Bronchial epithelial cell (primary cell): ENCODE measurements around the gene MAT2B. TPM values are rescaled to one million over a fixed set of nuclear protein-coding genes. Genes with fewer than 3 reads are reported as not detected.

Experiments
- DNase-seq: peaks from one replicate; pipeline ENCODE4 v3.0.0-alpha.2; 2010; ENCODE audit warnings: low read depth
- FAIRE-seq: peaks from 2 replicates; lab custom pipeline; 2011; peaks lifted over from hg19 to GRCh38; lab: Jason Lieb, UNC
- H3K27me3 ChIP-seq: 2 replicates; pipeline ENCODE4 v1.5.1; 2011; ENCODE audit warnings: low read length; ENCODE audit not compliant: control insufficient read depth, insufficient read depth
- H3K36me3 ChIP-seq: 2 replicates; pipeline ENCODE4 v1.5.1; 2011; ENCODE audit warnings: low read length; ENCODE audit not compliant: control insufficient read depth, insufficient read depth
- H3K4me3 ChIP-seq: 2 replicates; pipeline ENCODE4 v1.5.1; 2011; ENCODE audit warnings: mild to moderate bottlenecking, low read depth, low read length, control low read depth
- total RNA-seq: library from RNA; depleted of rRNA; stranded (reverse); fragments of >200 nt; gene quantifications from 2 replicates; pipeline ENCODE4 v1.2.1, GENCODE V29; 2014
- TF ChIP-seq, protein P1 (sequence below): IDR thresholded peaks from 2 replicates; pipeline ENCODE4 v1.5.1; 2011; ENCODE audit warnings: mild to moderate bottlenecking, moderate library complexity, low read length, control low read depth, inconsistent platforms; ENCODE audit not compliant: insufficient read depth, severe bottlenecking

MAT2B gene
- total RNA-seq, 1 donor from 2014 or later: 71.1 TPM

DNA sequence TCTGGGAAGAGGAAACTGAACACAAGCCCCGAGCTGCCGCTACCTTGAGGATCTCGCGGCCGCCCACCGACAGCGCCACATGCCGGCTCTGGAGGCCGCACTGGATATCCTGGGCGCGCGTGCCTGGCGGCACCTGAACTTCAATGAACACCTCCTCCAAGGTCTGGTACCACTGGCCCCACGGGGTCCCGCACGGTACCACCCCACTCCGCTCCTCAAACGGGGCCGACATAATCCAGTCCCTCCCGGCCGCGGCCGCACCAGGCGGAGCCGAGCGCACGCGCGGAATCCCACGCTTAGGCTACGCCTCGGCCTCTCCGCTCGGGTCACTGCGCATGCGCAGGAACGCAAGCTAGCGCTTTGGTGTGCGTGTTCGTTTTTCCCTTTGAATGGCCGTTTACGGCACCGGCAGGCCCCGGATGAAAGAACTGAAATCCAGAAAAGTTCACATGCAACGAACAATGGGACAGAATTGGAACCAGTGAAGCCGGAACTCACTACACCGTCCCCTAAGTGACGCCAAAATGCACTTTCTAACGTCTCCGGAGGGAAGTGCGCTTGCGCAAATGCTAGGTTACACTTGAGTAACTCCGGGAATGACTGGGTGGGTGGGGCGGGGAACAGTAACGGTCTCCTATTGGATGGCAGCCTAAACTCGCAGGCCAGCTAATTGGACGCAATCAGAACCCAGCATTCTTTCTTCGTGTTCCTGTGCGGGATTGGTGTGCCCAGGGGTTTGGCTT is 45.4 kb upstream of the MAT2B start, which contains the start of gene NUDCD2:
Gene NUDCD2 (minus strand): TSS at position 284 of the 743 bp plus-strand sequence. CDS start 52 bp downstream, at position 232.
- DNase-seq (peak; percentile 96), FAIRE-seq (no peak)
- TF ChIP-seq, protein P1, sequence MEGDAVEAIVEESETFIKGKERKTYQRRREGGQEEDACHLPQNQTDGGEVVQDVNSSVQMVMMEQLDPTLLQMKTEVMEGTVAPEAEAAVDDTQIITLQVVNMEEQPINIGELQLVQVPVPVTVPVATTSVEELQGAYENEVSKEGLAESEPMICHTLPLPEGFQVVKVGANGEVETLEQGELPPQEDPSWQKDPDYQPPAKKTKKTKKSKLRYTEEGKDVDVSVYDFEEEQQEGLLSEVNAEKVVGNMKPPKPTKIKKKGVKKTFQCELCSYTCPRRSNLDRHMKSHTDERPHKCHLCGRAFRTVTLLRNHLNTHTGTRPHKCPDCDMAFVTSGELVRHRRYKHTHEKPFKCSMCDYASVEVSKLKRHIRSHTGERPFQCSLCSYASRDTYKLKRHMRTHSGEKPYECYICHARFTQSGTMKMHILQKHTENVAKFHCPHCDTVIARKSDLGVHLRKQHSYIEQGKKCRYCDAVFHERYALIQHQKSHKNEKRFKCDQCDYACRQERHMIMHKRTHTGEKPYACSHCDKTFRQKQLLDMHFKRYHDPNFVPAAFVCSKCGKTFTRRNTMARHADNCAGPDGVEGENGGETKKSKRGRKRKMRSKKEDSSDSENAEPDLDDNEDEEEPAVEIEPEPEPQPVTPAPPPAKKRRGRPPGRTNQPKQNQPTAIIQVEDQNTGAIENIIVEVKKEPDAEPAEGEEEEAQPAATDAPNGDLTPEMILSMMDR: peak; percentile 42
- peaks cover 1% of the 10 kb centered on the region for H3K36me3 ChIP-seq
- peak within 1 kb of the TSS; percentile 75 for H3K4me3 ChIP-seq
- H3K27me3 ChIP-seq: no peaks in the 10 kb centered on the region

DNA sequence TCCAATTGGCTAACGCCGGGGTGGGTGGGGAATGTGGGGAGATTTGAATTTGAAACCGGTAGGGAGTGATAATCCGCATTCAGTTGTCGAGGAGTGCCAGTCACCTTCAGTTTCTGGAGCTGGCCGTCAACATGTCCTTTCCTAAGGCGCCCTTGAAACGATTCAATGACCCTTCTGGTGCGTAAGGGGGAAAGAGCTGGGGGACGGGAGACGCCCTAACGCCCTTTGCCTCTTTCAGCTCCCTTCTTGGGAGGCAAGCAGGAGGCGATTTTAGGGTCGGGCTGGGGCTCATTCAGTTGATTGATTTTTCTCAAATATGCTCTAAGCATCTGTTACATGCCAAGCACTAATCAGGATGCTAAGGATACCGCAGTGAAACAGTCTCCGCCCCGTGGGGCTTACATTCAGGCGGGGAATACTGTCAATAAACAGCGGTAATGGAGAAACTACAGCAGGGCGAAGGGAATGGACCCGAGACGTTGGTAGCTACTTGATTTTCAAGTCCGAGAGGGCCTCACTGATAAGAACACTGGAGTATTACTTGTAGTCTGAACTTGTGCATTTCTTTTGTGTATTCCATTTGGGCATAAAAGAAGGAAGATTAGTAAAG is 44.8 kb upstream of the MAT2B start, which contains the start of gene HMMR:
Gene HMMR (plus strand): TSS at position 71 of the 610 bp plus-strand sequence. CDS start 61 bp downstream, at position 132.
- H3K27me3 ChIP-seq: no peaks in the 10 kb centered on the region
- no peaks in the 10 kb centered on the region for H3K36me3 ChIP-seq
- DNase-seq (peak; percentile 31), FAIRE-seq (peak; percentile 82)
- TF ChIP-seq, protein P1: no peak
- peak within 1 kb of the TSS; percentile 75 for H3K4me3 ChIP-seq

- TF ChIP-seq, protein P1: no peak
- FAIRE-seq: no peak
- no peaks in the 10 kb centered on the region for H3K27me3 ChIP-seq
- H3K36me3 ChIP-seq: no peaks in the 10 kb centered on the region
- H3K4me3 ChIP-seq: no peak overlapping the region
- no peak for DNase-seq
These were observed 42.4 kb upstream of the MAT2B start for GRCh38 chr5:163463063-163463435.

GRCh38 chr5:163467682-163468081 is 37.7 kb upstream of the MAT2B start:
- TF ChIP-seq, protein P1: no peak
- no peak for DNase-seq
- H3K36me3 ChIP-seq: no peaks in the 10 kb centered on the region
- no peak overlapping the region for H3K4me3 ChIP-seq
- no peak for FAIRE-seq
- H3K27me3 ChIP-seq: no peaks in the 10 kb centered on the region

- DNase-seq: peak; percentile 55
- FAIRE-seq: no peak
- TF ChIP-seq, protein P1: no peak
- no peak overlapping the region for H3K4me3 ChIP-seq
- H3K27me3 ChIP-seq: no peaks in the 10 kb centered on the region
- no peaks in the 10 kb centered on the region for H3K36me3 ChIP-seq
These were observed 31.7 kb upstream of the MAT2B start for GRCh38 chr5:163473635-163474243.
